C4-2B (cell line): Measurements from ENCODE around the gene ANKRD36C.
"Not testable (repeated sequence)": the region's sequence is repeated elsewhere in the genome, so short reads cannot be mapped to it uniquely, and the experiment has no call there.

Experiments
- ZFX ChIP-seq: fragments of 450-650 bp; IDR thresholded peaks from 2 replicates; pipeline ENCODE4 v1.6.1; 2017
- TF ChIP-seq, protein P1 (sequence below): fragments of 450-650 bp; conservative IDR thresholded peaks from 2 replicates; pipeline ENCODE4 v1.5.1; 2017; ENCODE audit warnings: mild to moderate bottlenecking

- TF ChIP-seq, protein P1, sequence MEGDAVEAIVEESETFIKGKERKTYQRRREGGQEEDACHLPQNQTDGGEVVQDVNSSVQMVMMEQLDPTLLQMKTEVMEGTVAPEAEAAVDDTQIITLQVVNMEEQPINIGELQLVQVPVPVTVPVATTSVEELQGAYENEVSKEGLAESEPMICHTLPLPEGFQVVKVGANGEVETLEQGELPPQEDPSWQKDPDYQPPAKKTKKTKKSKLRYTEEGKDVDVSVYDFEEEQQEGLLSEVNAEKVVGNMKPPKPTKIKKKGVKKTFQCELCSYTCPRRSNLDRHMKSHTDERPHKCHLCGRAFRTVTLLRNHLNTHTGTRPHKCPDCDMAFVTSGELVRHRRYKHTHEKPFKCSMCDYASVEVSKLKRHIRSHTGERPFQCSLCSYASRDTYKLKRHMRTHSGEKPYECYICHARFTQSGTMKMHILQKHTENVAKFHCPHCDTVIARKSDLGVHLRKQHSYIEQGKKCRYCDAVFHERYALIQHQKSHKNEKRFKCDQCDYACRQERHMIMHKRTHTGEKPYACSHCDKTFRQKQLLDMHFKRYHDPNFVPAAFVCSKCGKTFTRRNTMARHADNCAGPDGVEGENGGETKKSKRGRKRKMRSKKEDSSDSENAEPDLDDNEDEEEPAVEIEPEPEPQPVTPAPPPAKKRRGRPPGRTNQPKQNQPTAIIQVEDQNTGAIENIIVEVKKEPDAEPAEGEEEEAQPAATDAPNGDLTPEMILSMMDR: not testable (repeated sequence)
- TF ChIP-seq ZFX: not testable (repeated sequence)
These were observed 24.7 kb upstream of the ANKRD36C start for GRCh38 chr2:96016321-96016720.
